ENCODE measurements around the gene GRAP.
"Not testable (repeated sequence)": the region's sequence is repeated elsewhere in the genome, so short reads cannot be mapped to it uniquely, and the experiment has no call there.

Gene GRAP

DNA sequence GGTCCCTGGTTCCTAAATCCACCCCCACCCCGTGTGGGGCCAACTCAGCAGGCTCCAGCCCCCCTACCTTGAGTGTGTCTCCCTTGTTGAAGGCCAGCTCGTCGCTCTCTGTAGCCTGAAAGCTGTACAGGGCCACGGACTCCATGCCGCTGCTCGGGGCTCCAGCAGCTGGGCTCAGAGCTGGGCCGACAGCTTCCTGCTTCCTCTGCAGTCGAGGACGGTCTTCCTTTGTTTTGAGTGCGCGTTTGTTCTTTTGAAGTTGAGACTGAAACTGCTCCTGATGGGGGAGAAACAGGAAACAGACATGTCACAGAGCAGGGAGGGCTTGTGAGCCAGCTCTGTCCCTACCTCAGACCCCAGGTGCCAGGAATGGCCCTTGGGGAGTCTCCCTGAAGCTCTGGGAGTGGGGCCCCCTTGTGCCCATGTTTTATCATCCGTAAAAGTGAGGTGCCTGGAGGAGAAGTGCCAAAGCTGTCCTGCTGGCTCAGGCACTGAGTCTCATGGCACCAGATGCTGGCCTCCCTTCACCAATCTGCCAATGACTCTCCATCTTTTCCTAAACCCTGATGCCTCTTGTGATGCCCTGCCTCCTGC lies at the start of gene GRAP:
GRAP (minus strand) TSS at position 176 of the 594 bp plus-strand sequence; CDS start at position 145, 31 bp downstream.
- not testable (repeated sequence) for DNase-seq (ENCODE audit: low read depth, low spot score); H3K27ac ChIP-seq

DNA sequence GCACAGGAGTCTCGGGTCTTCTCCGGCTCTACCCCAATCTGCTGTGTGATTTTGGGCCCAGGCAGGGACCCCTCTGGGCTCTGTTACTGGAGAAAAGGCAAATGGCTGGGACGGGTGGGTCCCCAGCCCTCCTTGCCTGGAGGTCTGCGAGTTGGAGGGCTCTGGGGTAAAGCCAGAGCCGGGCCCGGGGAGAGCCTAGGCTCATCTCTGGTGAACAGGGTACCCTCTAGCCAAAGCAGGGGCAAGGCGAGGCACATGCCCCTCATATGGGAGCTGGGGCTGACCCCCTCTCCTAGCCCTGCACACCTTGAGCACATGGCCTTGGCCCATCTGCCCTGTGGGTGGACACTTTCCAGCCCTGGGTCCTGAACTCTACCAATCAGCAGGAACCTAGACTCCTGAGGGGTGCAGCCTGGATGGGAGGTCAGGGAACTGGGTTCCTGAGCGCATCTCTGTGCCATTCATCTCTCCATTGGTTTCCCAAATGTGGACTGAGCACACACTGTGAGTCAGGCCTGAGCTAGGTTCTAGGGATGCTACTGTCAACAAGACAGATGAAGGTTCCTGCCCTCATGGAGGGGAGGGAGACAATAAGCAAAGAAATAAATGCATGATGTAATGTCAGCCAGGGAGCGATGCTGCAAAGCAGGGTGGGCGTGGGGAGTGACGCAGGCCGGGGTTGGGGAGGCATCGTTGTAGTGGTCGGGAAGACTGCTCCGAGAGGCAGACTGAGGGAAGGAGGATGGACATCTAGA lies 47.1 kb upstream of the GRAP start:
- DNase-seq (ENCODE audit: low read depth, low spot score); H3K27ac ChIP-seq: not testable (repeated sequence)

GRCh38 chr17:19092737-19093683 lies 46.3 kb upstream of the GRAP start:
- DNase-seq (ENCODE audit: low read depth, low spot score); H3K27ac ChIP-seq: not testable (repeated sequence)

DNA sequence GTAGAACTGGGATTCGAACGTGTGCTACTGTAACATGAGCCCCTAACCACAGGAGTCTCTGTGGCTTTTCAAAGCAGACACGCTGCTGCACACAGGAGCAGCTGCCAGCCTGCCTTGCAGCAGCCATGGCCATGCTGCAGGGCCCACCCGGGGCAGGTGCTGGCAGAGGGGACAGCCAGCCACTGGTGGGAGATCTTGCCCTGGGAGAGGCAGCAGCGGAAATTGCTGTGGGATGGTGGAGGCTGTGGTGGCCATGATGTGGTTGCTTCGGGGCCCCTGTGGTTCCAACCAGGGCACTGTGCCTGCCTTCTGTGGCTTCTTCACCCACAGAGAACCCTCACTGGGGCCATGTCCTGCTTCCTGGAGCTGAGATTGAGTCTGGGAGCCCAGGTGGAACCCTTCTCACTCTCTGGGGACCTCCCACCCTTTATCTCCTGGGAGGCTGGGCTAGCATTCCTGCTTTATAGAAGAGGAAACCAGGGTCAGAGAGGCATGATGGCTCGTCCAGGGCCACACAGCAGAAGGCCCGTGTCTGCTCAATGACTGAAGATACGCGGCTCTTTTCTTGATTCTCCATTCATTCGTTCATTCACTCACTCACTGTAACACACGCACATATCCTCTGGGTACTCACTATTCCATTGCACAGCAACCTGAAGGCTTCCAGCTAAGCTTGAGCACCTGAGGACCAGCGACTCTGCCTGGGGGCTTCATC lies 43.5 kb upstream of the GRAP start:
- not testable (repeated sequence) for DNase-seq (ENCODE audit: low read depth, low spot score); H3K27ac ChIP-seq

GRCh38 chr17:19088804-19089685 lies 42.3 kb upstream of the GRAP start:
- not testable (repeated sequence) for H3K27ac ChIP-seq

GRCh38 chr17:19077386-19077785 lies 30.6 kb upstream of the GRAP start:
- DNase-seq (ENCODE audit: low read depth, low spot score); H3K27ac ChIP-seq: not testable (repeated sequence)

More at GRCh38 chr17:19088804-19089685, 42.3 kb upstream of the GRAP start:
- not testable (repeated sequence) for DNase-seq (ENCODE audit: low read depth, low spot score)

- DNase-seq (ENCODE audit: low read depth, low spot score); H3K27ac ChIP-seq: not testable (repeated sequence)
Observed at GRCh38 chr17:19076398-19077192, 29.8 kb upstream of the GRAP start.

DNA sequence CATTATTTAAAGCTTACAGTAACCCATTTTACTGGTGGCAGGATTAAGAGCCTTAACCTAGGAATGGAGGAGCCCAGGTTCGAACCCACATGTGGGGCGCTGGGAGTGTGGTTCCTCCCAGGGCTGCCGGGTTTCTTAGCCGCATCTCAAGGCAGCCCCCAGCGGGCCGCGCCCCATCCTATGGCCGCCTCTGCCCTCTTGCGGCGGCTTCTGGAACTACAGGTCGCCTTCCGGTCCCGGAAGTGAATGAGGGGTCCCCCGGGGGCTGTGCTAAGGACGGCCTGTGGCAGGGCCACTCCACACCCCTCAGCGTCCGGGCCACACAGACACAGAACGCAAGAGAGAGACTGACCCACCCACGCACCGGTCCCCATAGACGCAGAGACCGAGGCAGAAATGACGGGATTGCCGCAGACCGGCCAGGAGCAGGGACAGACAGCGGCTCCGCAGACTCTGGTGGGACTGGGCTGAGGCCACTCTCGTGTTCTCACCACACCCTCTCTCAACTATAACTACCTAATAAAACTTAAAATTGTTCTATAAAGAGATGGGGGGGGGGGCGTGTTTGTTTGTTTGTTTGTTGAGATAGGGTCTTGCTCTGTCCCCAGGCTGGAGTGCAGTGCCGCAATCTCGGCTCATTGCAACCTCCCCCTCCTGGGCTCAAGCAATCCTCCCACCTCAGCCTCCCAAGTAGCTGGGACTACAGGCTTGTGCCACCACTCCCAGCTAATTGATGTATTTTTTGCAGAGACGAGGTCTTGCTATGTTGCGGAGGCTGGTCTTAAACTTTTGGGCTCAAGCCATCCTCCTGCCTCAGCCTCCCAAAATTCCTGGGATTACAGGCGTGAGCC lies 23.8 kb upstream of the GRAP start:
- not testable (repeated sequence) for H3K27ac ChIP-seq; DNase-seq (ENCODE audit: low read depth, low spot score)

DNA sequence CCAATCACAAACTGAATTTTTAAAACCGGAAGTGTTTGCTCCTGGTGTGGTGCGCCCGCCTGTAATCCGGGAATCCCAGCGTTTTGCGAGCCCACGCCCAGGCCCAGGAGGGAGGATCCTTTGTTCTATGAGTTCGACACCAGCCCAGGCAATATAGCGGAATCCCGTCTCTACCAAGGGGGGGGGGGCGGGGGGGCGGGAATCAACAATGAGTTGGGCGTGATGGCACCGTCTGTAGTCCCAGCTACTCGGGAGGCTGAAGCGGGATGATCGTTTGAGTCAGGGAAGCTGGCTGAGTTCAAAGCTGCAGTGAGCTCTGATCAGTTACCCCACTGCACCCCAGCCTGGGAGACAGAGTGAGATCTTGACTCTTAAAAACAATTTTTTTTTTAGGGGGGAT lies 17.6 kb upstream of the GRAP start:
- not testable (repeated sequence) for DNase-seq (ENCODE audit: low read depth, low spot score); H3K27ac ChIP-seq

- not testable (repeated sequence) for DNase-seq (ENCODE audit: low read depth, low spot score)
- peak overlapping the region; percentile 59 for H3K27ac ChIP-seq
Observed at GRCh38 chr17:19063326-19063956, 16.7 kb upstream of the GRAP start.

- H3K27ac ChIP-seq: peak overlapping the region; percentile 59
- not testable (repeated sequence) for DNase-seq (ENCODE audit: low read depth, low spot score)
Observed at GRCh38 chr17:19062718-19063325, 16.1 kb upstream of the GRAP start.

DNA sequence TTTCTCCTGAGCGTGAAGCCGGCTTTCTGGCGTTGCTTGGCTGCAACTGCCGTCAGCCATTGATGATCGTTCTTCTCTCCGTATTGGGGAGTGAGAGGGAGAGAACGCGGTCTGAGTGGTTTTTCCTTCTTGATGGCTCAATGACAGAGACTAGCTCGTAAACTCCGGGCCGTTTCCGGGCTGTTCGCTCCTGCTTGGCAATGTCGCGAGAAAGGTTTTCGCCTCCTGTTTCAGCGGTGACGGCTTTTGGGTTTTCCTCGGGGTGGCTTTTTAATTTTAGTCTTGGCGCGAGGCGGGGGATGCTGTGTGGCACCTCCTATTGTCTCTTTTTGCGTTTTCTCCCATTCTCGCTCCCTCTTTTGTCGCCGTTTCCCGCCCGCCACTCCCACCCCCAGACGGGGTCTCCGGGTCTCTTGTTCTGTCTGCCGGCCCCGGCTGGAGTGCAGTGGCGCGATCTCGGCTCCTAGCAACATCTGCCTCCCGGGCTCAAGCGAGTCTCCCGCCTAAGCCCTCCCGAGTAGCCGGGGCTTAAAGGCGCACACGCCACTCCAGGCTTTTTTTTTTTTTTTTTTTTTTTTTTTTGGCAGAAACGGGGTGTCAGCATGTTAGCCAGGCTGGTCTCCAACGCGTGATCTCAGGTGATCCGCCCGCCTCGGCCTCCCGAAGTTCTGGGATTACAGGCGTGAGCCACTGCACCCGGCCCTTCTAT lies 15.4 kb upstream of the GRAP start:
- H3K27ac ChIP-seq; DNase-seq (ENCODE audit: low read depth, low spot score): not testable (repeated sequence)

DNA sequence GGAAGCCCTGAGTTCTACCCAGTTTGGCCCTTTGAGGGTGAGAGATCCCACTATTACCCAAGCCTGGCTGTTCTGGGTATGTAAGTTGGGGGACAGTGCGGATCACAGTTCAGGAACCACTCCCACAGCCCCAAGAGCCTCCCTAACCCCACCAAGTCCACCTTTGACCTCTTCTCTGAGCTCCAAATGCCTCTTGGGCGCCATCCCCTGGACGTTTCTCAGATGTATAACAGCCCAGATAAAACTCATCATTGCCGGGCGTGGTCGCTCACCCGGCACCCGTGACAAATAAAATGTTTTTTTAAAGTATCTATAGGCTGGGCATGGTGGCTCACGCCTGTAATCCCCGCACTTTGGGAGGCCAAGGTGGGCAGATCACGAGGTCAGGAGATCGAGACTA lies 8.7 kb upstream of the GRAP start:
- H3K27ac ChIP-seq; DNase-seq (ENCODE audit: low read depth, low spot score): not testable (repeated sequence)

DNA sequence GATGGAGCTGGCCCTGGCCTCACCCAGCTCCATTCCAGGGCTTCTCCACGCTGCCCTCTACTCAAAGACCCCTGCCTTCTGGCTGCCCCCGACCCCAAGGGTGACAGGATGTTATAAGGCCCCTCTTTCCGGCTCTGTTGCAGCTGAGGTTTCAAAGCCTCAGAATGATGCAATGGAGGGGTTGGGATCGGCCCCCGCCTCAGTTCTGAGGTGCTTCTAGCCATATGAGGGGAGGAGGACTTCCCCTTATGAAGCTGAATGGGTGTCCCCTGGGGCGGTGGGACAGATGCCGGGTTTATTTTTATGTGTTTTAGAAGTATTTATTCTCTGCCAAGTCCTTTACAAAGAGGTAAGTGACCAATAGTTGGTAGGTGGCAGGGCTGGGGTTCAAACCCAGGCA lies 2.1 kb upstream of the GRAP start:
- not testable (repeated sequence) for H3K27ac ChIP-seq; DNase-seq (ENCODE audit: low read depth, low spot score)

- DNase-seq (ENCODE audit: low read depth, low spot score); H3K27ac ChIP-seq: not testable (repeated sequence)
Observed at GRCh38 chr17:19047510-19047909, 753 bp upstream of the GRAP start.

GRCh38 chr17:19044643-19045042 lies 2.1 kb downstream of the GRAP start:
- H3K27ac ChIP-seq; DNase-seq (ENCODE audit: low read depth, low spot score): not testable (repeated sequence)
